Trophoblast cell (in vitro differentiated cells and primary cell): ENCODE results near the gene FNDC3A.

Source experiments
- DNase-seq, 2 donors: peaks; one replicate each; pipeline ENCODE4 v3.0.0-alpha.2; 2016
- H2AFZ ChIP-seq: 2 replicates; pipeline ENCODE4 v1.6.1; 2013; ENCODE audit warnings: low read length, moderate library complexity, mild to moderate bottlenecking; ENCODE audit not compliant: insufficient read depth, poor library complexity
- H2AK5ac ChIP-seq: 2 replicates; pipeline ENCODE4 v1.6.1; 2013; ENCODE audit warnings: mild to moderate bottlenecking, low read length
- H2BK120ac ChIP-seq: 2 replicates; pipeline ENCODE4 v1.6.1; 2013; ENCODE audit warnings: low read length, mild to moderate bottlenecking, moderate library complexity; ENCODE audit not compliant: insufficient read depth, poor library complexity
- H2BK12ac ChIP-seq: 2 replicates; pipeline ENCODE4 v1.6.1; 2013; ENCODE audit warnings: mild to moderate bottlenecking, low read length, moderate library complexity
- H2BK5ac ChIP-seq: 2 replicates; pipeline ENCODE4 v1.6.1; 2013; ENCODE audit warnings: low read length, low read depth, moderate library complexity, mild to moderate bottlenecking; ENCODE audit not compliant: poor library complexity
- H3K14ac ChIP-seq: 2 replicates; pipeline ENCODE4 v1.6.1; 2013; ENCODE audit warnings: mild to moderate bottlenecking, low read length
- H3K18ac ChIP-seq: 2 replicates; pipeline ENCODE4 v1.6.1; 2013; ENCODE audit warnings: mild to moderate bottlenecking, low read length
- H3K23ac ChIP-seq: 2 replicates; pipeline ENCODE4 v1.6.1; 2013; ENCODE audit warnings: low read length
- H3K27ac ChIP-seq: 2 replicates; pipeline ENCODE4 v1.5.1; 2013; ENCODE audit warnings: low read depth, mild to moderate bottlenecking, inconsistent platforms, low read length, moderate library complexity
- H3K27me3 ChIP-seq: 2 replicates; pipeline ENCODE4 v1.6.1; 2013; ENCODE audit warnings: inconsistent platforms, mild to moderate bottlenecking, low read length, moderate library complexity; ENCODE audit not compliant: insufficient read depth
- H3K36me3 ChIP-seq, 2 experiments: 1 replicate in 1 of 2; 2 replicates in 1 of 2; pipeline ENCODE4 v1.6.1; 2013; ENCODE audit warnings: low read length in 2 of 2, mild to moderate bottlenecking in 2 of 2, moderate library complexity in 1 of 2; ENCODE audit not compliant: insufficient read depth in 2 of 2, control insufficient read depth in 1 of 2
- H3K4ac ChIP-seq: 2 replicates; pipeline ENCODE4 v1.6.1; 2013; ENCODE audit warnings: low read depth, mild to moderate bottlenecking, low read length, moderate library complexity
- H3K4me1 ChIP-seq, 2 experiments: 1 replicate in 1 of 2; 2 replicates in 1 of 2; pipeline ENCODE4 v1.6.1; 2013; ENCODE audit warnings: low read length in 2 of 2, mild to moderate bottlenecking in 2 of 2, moderate library complexity in 1 of 2; ENCODE audit not compliant: insufficient read depth in 2 of 2, control insufficient read depth in 1 of 2
- H3K4me2 ChIP-seq: 2 replicates; pipeline ENCODE4 v1.6.1; 2013; ENCODE audit warnings: inconsistent platforms, mild to moderate bottlenecking, low read length, moderate library complexity
- H3K4me3 ChIP-seq: 2 replicates; pipeline ENCODE4 v1.5.1; 2013; ENCODE audit warnings: mild to moderate bottlenecking, low read depth, low read length, inconsistent platforms
- H3K79me1 ChIP-seq: one replicate; pipeline ENCODE4 v1.6.1; 2013; ENCODE audit warnings: low read length
- H3K79me2 ChIP-seq: 2 replicates; pipeline ENCODE4 v1.6.1; 2013; ENCODE audit warnings: low read length, mild to moderate bottlenecking; ENCODE audit not compliant: control insufficient read depth, insufficient read depth, poor library complexity
- H3K9ac ChIP-seq: 2 replicates; pipeline ENCODE4 v1.6.1; 2013; ENCODE audit warnings: mild to moderate bottlenecking, low read length
- H3K9me3 ChIP-seq: 2 replicates; pipeline ENCODE4 v1.6.1; 2013; ENCODE audit warnings: low read depth, mild to moderate bottlenecking, control low read depth, inconsistent platforms, low read length; ENCODE audit not compliant: insufficient read depth
- H4K12ac ChIP-seq: 2 replicates; pipeline ENCODE4 v1.6.1; 2013; ENCODE audit warnings: low read depth, mild to moderate bottlenecking, low read length, moderate library complexity
- H4K8ac ChIP-seq: 2 replicates; pipeline ENCODE4 v1.6.1; 2013; ENCODE audit warnings: low read depth, mild to moderate bottlenecking, low read length, moderate library complexity
- H4K91ac ChIP-seq: one replicate; pipeline ENCODE4 v1.6.1; 2013; ENCODE audit warnings: low read depth, mild to moderate bottlenecking, low read length, moderate library complexity
- WGBS: extraction: QIAGEN DNeasy Blood & Tissue Kit; methylation state at CpG from one replicate; pipeline ENCODE4 v1.1.7; 2013; ENCODE audit warnings: missing lambda C conversion rate; ENCODE audit not compliant: insufficient read length, insufficient coverage; ENCODE audit errors: extremely low coverage; 5-methylcytosine and 5-hydroxymethylcytosine counted together

FNDC3A gene

GRCh38 chr13:49023431-49023830, 47.7 kb downstream of the FNDC3A start:
- H3K27ac ChIP-seq: no peak overlapping the region
- H2BK120ac ChIP-seq: no peak overlapping the region
- no peak overlapping the region for H3K9ac ChIP-seq
- no peaks in the 10 kb centered on the region for H3K9me3 ChIP-seq
- H3K36me3 ChIP-seq: peaks cover 0 to 1% of the 10 kb centered on the region in 2 experiments
- no peak overlapping the region for H3K4me2 ChIP-seq
- no peaks in the 10 kb centered on the region for H3K4me1 ChIP-seq
- no peaks in the 10 kb centered on the region for H3K27me3 ChIP-seq
- no peak overlapping the region for H2AFZ ChIP-seq
- no peak overlapping the region for H3K14ac ChIP-seq
- H3K4me3 ChIP-seq: no peak overlapping the region
- H3K79me2 ChIP-seq: no peaks in the 10 kb centered on the region
- H4K8ac ChIP-seq: no peak overlapping the region
- H2BK5ac ChIP-seq: no peak overlapping the region
- no peak overlapping the region for H4K91ac ChIP-seq
- DNase-seq: no peak
- H3K18ac ChIP-seq: no peak overlapping the region
- H3K23ac ChIP-seq: no peak overlapping the region
- no peak overlapping the region for H4K12ac ChIP-seq
- no peak overlapping the region for H2BK12ac ChIP-seq
- no peaks in the 10 kb centered on the region for H3K79me1 ChIP-seq
- H2AK5ac ChIP-seq: no peak overlapping the region
- H3K4ac ChIP-seq: no peak overlapping the region

GRCh38 chr13:49026851-49027250, 51.1 kb downstream of the FNDC3A start:
- no peaks in the 10 kb centered on the region for H3K4me1 ChIP-seq
- H3K23ac ChIP-seq: no peak overlapping the region
- H3K9me3 ChIP-seq: no peaks in the 10 kb centered on the region
- H2BK120ac ChIP-seq: no peak overlapping the region
- H3K79me1 ChIP-seq: no peaks in the 10 kb centered on the region
- H4K12ac ChIP-seq: no peak overlapping the region
- WGBS: no CpG with 5 or more reads among the region's 1 CpG
- no peak for DNase-seq
- no peak overlapping the region for H2BK12ac ChIP-seq
- no peak overlapping the region for H2AFZ ChIP-seq
- no peak overlapping the region for H3K9ac ChIP-seq
- no peaks in the 10 kb centered on the region for H3K79me2 ChIP-seq
- no peak overlapping the region for H3K4me2 ChIP-seq
- H3K14ac ChIP-seq: no peak overlapping the region
- H4K8ac ChIP-seq: no peak overlapping the region
- no peaks in the 10 kb centered on the region for H3K36me3 ChIP-seq
- no peaks in the 10 kb centered on the region for H3K27me3 ChIP-seq
- H4K91ac ChIP-seq: no peak overlapping the region
- no peak overlapping the region for H3K27ac ChIP-seq
- no peak overlapping the region for H3K18ac ChIP-seq
- H2BK5ac ChIP-seq: no peak overlapping the region
- H3K4ac ChIP-seq: no peak overlapping the region
- H2AK5ac ChIP-seq: no peak overlapping the region
- no peak overlapping the region for H3K4me3 ChIP-seq

GRCh38 chr13:49029570-49029969, 53.9 kb downstream of the FNDC3A start:
- H3K27ac ChIP-seq: no peak overlapping the region
- no peak overlapping the region for H2BK12ac ChIP-seq
- H3K4me1 ChIP-seq: no peaks in the 10 kb centered on the region
- no peak overlapping the region for H4K12ac ChIP-seq
- H2BK120ac ChIP-seq: no peak overlapping the region
- no peak overlapping the region for H2AK5ac ChIP-seq
- H3K14ac ChIP-seq: no peak overlapping the region
- DNase-seq: no peak
- no peaks in the 10 kb centered on the region for H3K79me2 ChIP-seq
- no peak overlapping the region for H4K8ac ChIP-seq
- no peak overlapping the region for H3K9ac ChIP-seq
- no peak overlapping the region for H2AFZ ChIP-seq
- no peak overlapping the region for H2BK5ac ChIP-seq
- H3K4ac ChIP-seq: no peak overlapping the region
- H3K79me1 ChIP-seq: no peaks in the 10 kb centered on the region
- no peak overlapping the region for H3K23ac ChIP-seq
- H3K18ac ChIP-seq: no peak overlapping the region
- no peak overlapping the region for H3K4me3 ChIP-seq
- H3K4me2 ChIP-seq: no peak overlapping the region
- no peaks in the 10 kb centered on the region for H3K36me3 ChIP-seq
- no peaks in the 10 kb centered on the region for H3K27me3 ChIP-seq
- WGBS: no CpG with 5 or more reads among the region's 2 CpGs
- no peak overlapping the region for H4K91ac ChIP-seq
- H3K9me3 ChIP-seq: no peaks in the 10 kb centered on the region

- Histone ChIP-seq H3K27me3 (no peaks in the 10 kb centered on the region), H3K9me3 (no peaks in the 10 kb centered on the region), H2BK12ac (no peak overlapping the region), H2AFZ (no peak overlapping the region), H2AK5ac (no peak overlapping the region), H3K4me1 (no peaks in the 10 kb centered on the region), H3K18ac (no peak overlapping the region), H4K8ac (no peak overlapping the region), H3K9ac (no peak overlapping the region), H2BK5ac (no peak overlapping the region), H4K12ac (no peak overlapping the region), H3K23ac (no peak overlapping the region), H3K27ac (no peak overlapping the region), H3K14ac (no peak overlapping the region), H4K91ac (no peak overlapping the region), H3K4me3 (no peak overlapping the region), H3K36me3 (no peaks in the 10 kb centered on the region), H3K79me2 (no peaks in the 10 kb centered on the region), H3K4ac (no peak overlapping the region), H3K4me2 (no peak overlapping the region), H3K79me1 (no peaks in the 10 kb centered on the region), H2BK120ac (no peak overlapping the region)
- DNase-seq: no peak
- no CpG with 5 or more reads among the region's 2 CpGs for WGBS
These were observed 54.5 kb downstream of the FNDC3A start for GRCh38 chr13:49030213-49030612.
